ENCODE measurements around the gene FMO2.

GRCh38 chr1:171141688-171142415 is 43.2 kb upstream of the FMO2 start:
- TF ChIP-seq CTCF (IDR thresholded peaks at IDR 0.05; ENCODE audit: insufficient read depth, low read depth, low read length) (no peak), EZH2 (IDR thresholded peaks at IDR 0.05; ENCODE audit: insufficient read depth, low read length) (no peak)
